ENCODE data around the gene RSU1. TPM values are rescaled to one million over a fixed set of nuclear protein-coding genes. Genes with fewer than 3 reads are reported as not detected.

The RSU1 gene
- total and polyA plus RNA-seq, 2 donors (not counting 3 experiments of a cell fraction or from before 2014, with no cell fraction given), result 80.2 to 104 TPM

- Histone ChIP-seq H3K79me2 (ENCODE audit: control insufficient read depth, insufficient read depth, low read length) (no peaks in the 10 kb centered on the region), H3K4me2 (ENCODE audit: insufficient read depth, low read length) (no peak overlapping the region), H3K4me1 (ENCODE audit: control insufficient read depth, extremely low read depth, insufficient read depth, low read length) (no peaks in the 10 kb centered on the region), H3K27ac (ENCODE audit: insufficient read depth, low read depth, low read length) (no peak overlapping the region), H3K4me3 (replicated peaks in 1 of 3; ENCODE audit: insufficient read depth in 1 of 3, low read depth in 1 of 3, low read length in 3 of 3) (no peak overlapping the region), H3K9me1 (replicated peaks; ENCODE audit: control insufficient read depth, extremely low read depth, insufficient read depth, low read length) (no peaks in the 10 kb centered on the region), H4K20me1 (replicated peaks; ENCODE audit: control insufficient read depth, extremely low read depth, insufficient read depth, low read length) (no peaks in the 10 kb centered on the region), H2AFZ (ENCODE audit: low read depth, low read length) (no peak overlapping the region), H3K36me3 (ENCODE audit: control insufficient read depth in 2 of 2, extremely low read depth in 1 of 2, insufficient read depth in 2 of 2, low read length in 2 of 2) (no peaks in the 10 kb centered on the region), H3K9ac (replicated peaks; ENCODE audit: extremely low read depth, insufficient read depth, low read length) (no peak overlapping the region), H3K27me3 (ENCODE audit: control insufficient read depth in 2 of 2, insufficient read depth in 2 of 2, low read length in 2 of 2) (no peaks in the 10 kb centered on the region), H3K9me3 (replicated peaks; ENCODE audit: control insufficient read depth, insufficient read depth, low read length) (no peaks in the 10 kb centered on the region)
- intact Hi-C loops (cut with micrococcal nuclease), result no loop called here
- DNase-seq (ENCODE audit: low read depth, low spot score) (no peak), FAIRE-seq (no peak)
- BruUV-seq (replicated peaks), result no TSS peak
- dilution Hi-C loops (cut with MboI; ENCODE audit: extremely low pct_ligation_motif_present, low sequenced_read_pairs), result no loop called here
- ChIA-PET POLR2A (no interaction called here), CTCF (no interaction called here)
- TF ChIP-seq, protein P1, sequence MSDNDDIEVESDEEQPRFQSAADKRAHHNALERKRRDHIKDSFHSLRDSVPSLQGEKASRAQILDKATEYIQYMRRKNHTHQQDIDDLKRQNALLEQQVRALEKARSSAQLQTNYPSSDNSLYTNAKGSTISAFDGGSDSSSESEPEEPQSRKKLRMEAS (IDR thresholded peaks at IDR 0.05; ENCODE audit: insufficient read depth, insufficient read length), result no peak
- no peak for TF ChIP-seq EZH2 (IDR thresholded peaks at IDR 0.05; ENCODE audit: borderline replicate concordance, low read depth, low read length, severe bottlenecking)
- no peak for TF ChIP-seq FOS (IDR thresholded peaks at IDR 0.05; ENCODE audit: borderline replicate concordance, insufficient read depth, low read length)
- no peak for TF ChIP-seq GATA2 (IDR thresholded peaks at IDR 0.05; ENCODE audit: insufficient read depth, insufficient read length, low read depth, low read length)
These were observed 154.3 kb downstream of the RSU1 start for GRCh38 chr10:16662923-16663322.

- Histone ChIP-seq H3K36me3 (ENCODE audit: control insufficient read depth in 2 of 2, extremely low read depth in 1 of 2, insufficient read depth in 2 of 2, low read length in 2 of 2) (no peaks in the 10 kb centered on the region), H3K4me1 (ENCODE audit: control insufficient read depth, extremely low read depth, insufficient read depth, low read length) (no peaks in the 10 kb centered on the region), H3K27ac (ENCODE audit: insufficient read depth, low read depth, low read length) (no peak overlapping the region), H4K20me1 (replicated peaks; ENCODE audit: control insufficient read depth, extremely low read depth, insufficient read depth, low read length) (no peaks in the 10 kb centered on the region), H3K9ac (replicated peaks; ENCODE audit: extremely low read depth, insufficient read depth, low read length) (no peak overlapping the region), H3K9me1 (replicated peaks; ENCODE audit: control insufficient read depth, extremely low read depth, insufficient read depth, low read length) (no peaks in the 10 kb centered on the region), H3K4me3 (replicated peaks in 1 of 3; ENCODE audit: insufficient read depth in 1 of 3, low read depth in 1 of 3, low read length in 3 of 3) (no peak overlapping the region), H3K79me2 (ENCODE audit: control insufficient read depth, insufficient read depth, low read length) (no peaks in the 10 kb centered on the region), H3K4me2 (ENCODE audit: insufficient read depth, low read length) (no peak overlapping the region), H3K27me3 (ENCODE audit: control insufficient read depth in 2 of 2, insufficient read depth in 2 of 2, low read length in 2 of 2) (no peaks in the 10 kb centered on the region), H3K9me3 (replicated peaks; ENCODE audit: control insufficient read depth, insufficient read depth, low read length) (no peaks in the 10 kb centered on the region), H2AFZ (ENCODE audit: low read depth, low read length) (no peak overlapping the region)
- BruUV-seq (replicated peaks), result no TSS peak
- no peak for FAIRE-seq
- dilution Hi-C loops (cut with MboI; ENCODE audit: extremely low pct_ligation_motif_present, low sequenced_read_pairs), result no loop called here
- ChIA-PET CTCF (no interaction called here), POLR2A (no interaction called here)
- intact Hi-C loops (cut with micrococcal nuclease), result no loop called here
- no peak for TF ChIP-seq MYC (IDR thresholded peaks at IDR 0.05; ENCODE audit: low read depth, low read length)
- no peak for TF ChIP-seq FOS (IDR thresholded peaks at IDR 0.05; ENCODE audit: borderline replicate concordance, insufficient read depth, low read length)
- TF ChIP-seq JUN (IDR thresholded peaks at IDR 0.05; ENCODE audit: borderline replicate concordance, insufficient read depth, insufficient read length, low read depth), result no peak
- TF ChIP-seq, protein P1 (IDR thresholded peaks at IDR 0.05; ENCODE audit: insufficient read depth, insufficient read length), result no peak
- TF ChIP-seq, protein P2, sequence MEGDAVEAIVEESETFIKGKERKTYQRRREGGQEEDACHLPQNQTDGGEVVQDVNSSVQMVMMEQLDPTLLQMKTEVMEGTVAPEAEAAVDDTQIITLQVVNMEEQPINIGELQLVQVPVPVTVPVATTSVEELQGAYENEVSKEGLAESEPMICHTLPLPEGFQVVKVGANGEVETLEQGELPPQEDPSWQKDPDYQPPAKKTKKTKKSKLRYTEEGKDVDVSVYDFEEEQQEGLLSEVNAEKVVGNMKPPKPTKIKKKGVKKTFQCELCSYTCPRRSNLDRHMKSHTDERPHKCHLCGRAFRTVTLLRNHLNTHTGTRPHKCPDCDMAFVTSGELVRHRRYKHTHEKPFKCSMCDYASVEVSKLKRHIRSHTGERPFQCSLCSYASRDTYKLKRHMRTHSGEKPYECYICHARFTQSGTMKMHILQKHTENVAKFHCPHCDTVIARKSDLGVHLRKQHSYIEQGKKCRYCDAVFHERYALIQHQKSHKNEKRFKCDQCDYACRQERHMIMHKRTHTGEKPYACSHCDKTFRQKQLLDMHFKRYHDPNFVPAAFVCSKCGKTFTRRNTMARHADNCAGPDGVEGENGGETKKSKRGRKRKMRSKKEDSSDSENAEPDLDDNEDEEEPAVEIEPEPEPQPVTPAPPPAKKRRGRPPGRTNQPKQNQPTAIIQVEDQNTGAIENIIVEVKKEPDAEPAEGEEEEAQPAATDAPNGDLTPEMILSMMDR (IDR thresholded peaks at IDR 0.05; ENCODE audit: extremely low read depth in 1 of 2, insufficient read depth in 1 of 2, low read depth in 1 of 2, low read length in 2 of 2), result no peak
- no peak for TF ChIP-seq POLR2A (IDR thresholded peaks at IDR 0.05; ENCODE audit: low read depth, low read length)
- TF ChIP-seq POLR2AphosphoS5 (IDR thresholded peaks at IDR 0.05; ENCODE audit: insufficient read depth, low read depth, low read length), result no peak
- TF ChIP-seq GATA2 (IDR thresholded peaks at IDR 0.05; ENCODE audit: insufficient read depth, insufficient read length, low read depth, low read length), result no peak
- TF ChIP-seq EZH2 (IDR thresholded peaks at IDR 0.05; ENCODE audit: borderline replicate concordance, low read depth, low read length, severe bottlenecking), result no peak
- no peak for DNase-seq (ENCODE audit: low read depth, low spot score)
These were observed 160.3 kb downstream of the RSU1 start for GRCh38 chr10:16656895-16657294.
